ENCODE data around the gene IFNLR1. TPM values are rescaled to one million over a fixed set of nuclear protein-coding genes. Genes with fewer than 3 reads are reported as not detected.

IFNLR1 gene
- total RNA-seq, 1 donor from 2014 or later: 0.47 TPM

DNA sequence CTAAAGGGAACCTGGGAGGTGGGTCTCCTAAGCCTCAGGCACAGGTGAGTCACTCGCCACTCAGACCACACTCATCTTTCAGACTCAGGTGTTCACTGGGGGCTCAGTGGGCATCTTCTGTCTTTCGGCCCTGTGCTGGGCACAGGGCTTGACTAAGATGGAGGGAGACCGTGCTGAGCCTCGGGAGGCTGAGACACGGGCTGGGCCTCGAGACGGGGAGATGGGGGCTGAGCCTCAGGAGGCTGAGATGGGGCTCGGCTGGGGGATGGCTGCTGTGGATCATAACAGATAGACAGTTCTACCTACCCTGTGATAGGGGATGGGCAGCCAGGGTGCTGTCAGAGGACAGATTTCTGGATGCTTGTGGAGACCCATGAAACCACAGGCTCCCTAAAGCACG, 15.5 kb upstream of the IFNLR1 start:
- Mint-ChIP-seq H3K27me3 (ENCODE audit: unreplicated experiment) (no peaks in the 10 kb centered on the region), H3K36me3 (ENCODE audit: unreplicated experiment) (no peaks in the 10 kb centered on the region), H3K27ac (ENCODE audit: unreplicated experiment) (no peak overlapping the region), H3K9me3 (ENCODE audit: unreplicated experiment) (no peaks in the 10 kb centered on the region), H3K4me3 (ENCODE audit: unreplicated experiment) (no peak overlapping the region), H3K4me1 (ENCODE audit: low read depth, unreplicated experiment) (no peaks in the 10 kb centered on the region)
- TF ChIP-seq, protein P1, sequence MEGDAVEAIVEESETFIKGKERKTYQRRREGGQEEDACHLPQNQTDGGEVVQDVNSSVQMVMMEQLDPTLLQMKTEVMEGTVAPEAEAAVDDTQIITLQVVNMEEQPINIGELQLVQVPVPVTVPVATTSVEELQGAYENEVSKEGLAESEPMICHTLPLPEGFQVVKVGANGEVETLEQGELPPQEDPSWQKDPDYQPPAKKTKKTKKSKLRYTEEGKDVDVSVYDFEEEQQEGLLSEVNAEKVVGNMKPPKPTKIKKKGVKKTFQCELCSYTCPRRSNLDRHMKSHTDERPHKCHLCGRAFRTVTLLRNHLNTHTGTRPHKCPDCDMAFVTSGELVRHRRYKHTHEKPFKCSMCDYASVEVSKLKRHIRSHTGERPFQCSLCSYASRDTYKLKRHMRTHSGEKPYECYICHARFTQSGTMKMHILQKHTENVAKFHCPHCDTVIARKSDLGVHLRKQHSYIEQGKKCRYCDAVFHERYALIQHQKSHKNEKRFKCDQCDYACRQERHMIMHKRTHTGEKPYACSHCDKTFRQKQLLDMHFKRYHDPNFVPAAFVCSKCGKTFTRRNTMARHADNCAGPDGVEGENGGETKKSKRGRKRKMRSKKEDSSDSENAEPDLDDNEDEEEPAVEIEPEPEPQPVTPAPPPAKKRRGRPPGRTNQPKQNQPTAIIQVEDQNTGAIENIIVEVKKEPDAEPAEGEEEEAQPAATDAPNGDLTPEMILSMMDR (IDR thresholded peaks at IDR 0.05; ENCODE audit: partially characterized antibody, unreplicated experiment): no peak
- DNase-seq: no peak

DNA sequence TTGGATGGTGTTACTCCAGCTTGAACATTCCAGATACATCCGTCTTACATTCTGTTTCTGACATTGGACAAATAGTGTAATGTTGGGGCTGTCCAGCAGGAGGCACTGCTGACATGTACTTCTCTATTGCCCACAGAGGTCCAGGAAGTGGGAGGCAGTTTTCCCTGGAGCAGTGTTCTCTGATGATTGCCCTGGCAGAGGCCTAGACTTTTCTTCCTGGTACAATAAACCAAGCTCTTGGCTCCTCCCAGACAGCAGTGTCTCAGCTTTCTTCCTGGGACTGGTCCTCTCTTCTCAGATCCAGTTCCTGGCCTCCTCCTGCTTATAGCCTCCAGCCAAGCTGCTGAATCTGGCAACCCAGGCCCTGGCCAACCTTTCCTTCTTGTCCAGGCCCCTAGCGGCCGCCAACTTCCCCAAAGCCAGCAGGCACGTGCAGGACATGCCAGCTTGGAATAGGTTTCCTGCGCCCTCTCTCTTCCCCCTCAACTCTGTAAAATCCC, 14.9 kb upstream of the IFNLR1 start:
- no peaks in the 10 kb centered on the region for H3K36me3 Mint-ChIP-seq (ENCODE audit: unreplicated experiment)
- TF ChIP-seq, protein P1 (IDR thresholded peaks at IDR 0.05; ENCODE audit: partially characterized antibody, unreplicated experiment): peak; percentile 94
- DNase-seq: peak; percentile 83
- H3K27ac Mint-ChIP-seq (ENCODE audit: unreplicated experiment): no peak overlapping the region
- no peak overlapping the region for H3K4me3 Mint-ChIP-seq (ENCODE audit: unreplicated experiment)
- no peaks in the 10 kb centered on the region for H3K27me3 Mint-ChIP-seq (ENCODE audit: unreplicated experiment)
- no peaks in the 10 kb centered on the region for H3K4me1 Mint-ChIP-seq (ENCODE audit: low read depth, unreplicated experiment)
- H3K9me3 Mint-ChIP-seq (ENCODE audit: unreplicated experiment): no peaks in the 10 kb centered on the region

DNA sequence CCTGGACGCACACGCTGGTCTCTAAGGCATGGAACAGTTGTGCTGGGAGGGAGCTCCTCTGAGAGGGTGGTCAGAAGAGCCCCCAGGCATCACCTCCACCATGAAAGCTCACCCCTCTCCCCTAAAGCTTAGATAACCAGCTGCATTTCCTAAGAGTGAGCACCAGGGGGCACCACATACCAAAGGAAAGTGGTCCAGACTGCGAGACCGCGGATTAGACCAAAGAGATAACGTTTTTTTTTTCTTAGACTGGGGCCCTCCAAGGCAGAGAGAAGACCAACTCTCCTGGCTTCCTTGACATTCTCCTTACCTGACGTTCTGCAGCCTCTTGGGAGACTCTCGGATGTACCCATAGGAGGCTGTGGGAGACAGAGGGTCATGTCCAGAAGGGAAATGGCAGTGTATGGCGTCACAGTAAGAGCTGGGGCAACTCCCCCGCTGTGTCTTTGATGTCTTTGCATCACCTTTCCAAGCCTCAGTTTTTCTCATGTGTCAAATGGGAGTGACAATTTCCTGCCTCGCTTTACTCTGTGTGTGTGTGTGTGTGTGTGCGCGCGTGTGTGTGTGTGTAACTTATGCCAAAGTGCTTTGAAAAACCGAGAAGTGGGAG, 12.3 kb upstream of the IFNLR1 start:
- TF ChIP-seq, protein P1 (IDR thresholded peaks at IDR 0.05; ENCODE audit: partially characterized antibody, unreplicated experiment): peak; percentile 93
- Mint-ChIP-seq H3K36me3 (ENCODE audit: unreplicated experiment) (no peaks in the 10 kb centered on the region), H3K27me3 (ENCODE audit: unreplicated experiment) (no peaks in the 10 kb centered on the region), H3K27ac (ENCODE audit: unreplicated experiment) (no peak overlapping the region), H3K4me1 (ENCODE audit: low read depth, unreplicated experiment) (no peaks in the 10 kb centered on the region), H3K9me3 (ENCODE audit: unreplicated experiment) (no peaks in the 10 kb centered on the region), H3K4me3 (ENCODE audit: unreplicated experiment) (no peak overlapping the region)
- DNase-seq: peak; percentile 77

DNA sequence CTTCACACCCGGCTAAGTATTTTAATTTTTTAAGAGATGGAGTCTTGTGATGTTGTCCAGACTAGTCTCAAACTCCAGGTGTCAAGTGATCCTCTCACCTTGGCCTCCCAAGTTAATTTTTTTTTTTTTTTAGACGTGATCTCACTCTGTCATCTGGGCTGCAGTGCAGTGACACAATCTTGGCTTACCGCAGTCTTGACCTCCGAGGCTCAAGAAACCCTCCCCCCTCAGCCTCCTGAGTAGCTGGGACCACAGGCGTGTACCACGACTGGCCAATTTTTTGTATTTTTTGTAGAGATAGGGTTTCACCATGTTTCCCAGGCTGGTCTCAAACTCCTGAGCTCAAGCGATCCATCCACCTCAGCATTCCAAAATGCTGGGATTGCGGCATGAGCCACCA, 11.7 kb upstream of the IFNLR1 start:
- H3K27me3 Mint-ChIP-seq (ENCODE audit: unreplicated experiment): no peaks in the 10 kb centered on the region
- DNase-seq: no peak
- TF ChIP-seq, protein P1 (IDR thresholded peaks at IDR 0.05; ENCODE audit: partially characterized antibody, unreplicated experiment): no peak
- no peaks in the 10 kb centered on the region for H3K36me3 Mint-ChIP-seq (ENCODE audit: unreplicated experiment)
- H3K27ac Mint-ChIP-seq (ENCODE audit: unreplicated experiment): no peak overlapping the region
- H3K4me3 Mint-ChIP-seq (ENCODE audit: unreplicated experiment): no peak overlapping the region
- no peaks in the 10 kb centered on the region for H3K9me3 Mint-ChIP-seq (ENCODE audit: unreplicated experiment)
- H3K4me1 Mint-ChIP-seq (ENCODE audit: low read depth, unreplicated experiment): no peaks in the 10 kb centered on the region

DNA sequence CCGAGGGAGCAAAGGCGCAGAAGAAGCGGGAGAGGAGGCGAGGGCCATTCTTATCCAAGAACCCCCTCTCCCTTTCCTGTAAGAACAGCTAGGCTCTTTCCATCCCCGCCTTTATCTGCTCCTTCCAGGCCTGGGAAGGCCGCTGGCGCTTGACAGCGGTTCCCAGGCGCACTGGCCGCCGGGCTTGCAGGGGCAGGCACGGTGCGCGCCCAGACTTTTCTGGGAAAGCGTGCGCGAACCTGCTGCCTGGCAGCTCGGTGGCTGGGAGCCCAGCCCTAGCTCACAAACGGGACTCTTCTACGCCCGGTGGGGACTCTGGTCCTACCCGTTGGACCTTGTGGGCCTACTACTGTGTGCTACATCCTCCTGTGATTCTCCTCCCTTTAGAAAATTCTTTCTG, 8.8 kb upstream of the IFNLR1 start:
- no peak for DNase-seq

More for the DNA sequence above, 8.8 kb upstream of the IFNLR1 start:
- Mint-ChIP-seq H3K27ac (ENCODE audit: unreplicated experiment) (no peak overlapping the region), H3K9me3 (ENCODE audit: unreplicated experiment) (peaks cover 1% of the 10 kb centered on the region), H3K36me3 (ENCODE audit: unreplicated experiment) (no peaks in the 10 kb centered on the region), H3K4me1 (ENCODE audit: low read depth, unreplicated experiment) (peaks cover 5% of the 10 kb centered on the region), H3K27me3 (ENCODE audit: unreplicated experiment) (peaks cover 2% of the 10 kb centered on the region), H3K4me3 (ENCODE audit: unreplicated experiment) (no peak overlapping the region)
- TF ChIP-seq, protein P1 (IDR thresholded peaks at IDR 0.05; ENCODE audit: partially characterized antibody, unreplicated experiment): no peak
